Dermis blood vessel endothelial cell (primary cell): ENCODE results near the gene ZNF438. TPM values are rescaled to one million over a fixed set of nuclear protein-coding genes. Genes with fewer than 3 reads are reported as not detected.
"Not testable (repeated sequence)": the region's sequence is repeated elsewhere in the genome, so short reads cannot be mapped to it uniquely, and the experiment has no call there.

Experiments used
- DNase-seq: peaks from one replicate; pipeline ENCODE4 v3.0.0; 2010
- total RNA-seq: library from RNA; depleted of rRNA; stranded (reverse); fragments of >200 nt; gene quantifications from 2 replicates; pipeline ENCODE4 v1.2.3, GENCODE V29; 2014

Gene ZNF438
- total RNA-seq, 1 donor from 2014 or later, result 2.6 TPM

GRCh38 chr10:30931094-30931493, 100.6 kb downstream of the ZNF438 start:
- no peak for DNase-seq

- no peak for DNase-seq
Observed at GRCh38 chr10:30929901-30930520, 101.7 kb downstream of the ZNF438 start.

- DNase-seq, result not testable (repeated sequence)
Observed at GRCh38 chr10:30929311-30929729, 102.3 kb downstream of the ZNF438 start.

GRCh38 chr10:30928742-30929141, 102.9 kb downstream of the ZNF438 start:
- no peak for DNase-seq

- DNase-seq, result no peak
Observed at GRCh38 chr10:30918651-30919050, 113.0 kb downstream of the ZNF438 start.

GRCh38 chr10:30917789-30918188, 113.9 kb downstream of the ZNF438 start:
- DNase-seq, result no peak

- DNase-seq, result no peak
Observed at GRCh38 chr10:30917067-30917466, 114.6 kb downstream of the ZNF438 start.

- DNase-seq, result no peak
Observed at GRCh38 chr10:30915146-30915545, 116.5 kb downstream of the ZNF438 start.

- DNase-seq, result no peak
Observed at GRCh38 chr10:30911303-30911863, 120.3 kb downstream of the ZNF438 start.

- DNase-seq, result no peak
Observed at GRCh38 chr10:30903397-30904138, 128.1 kb downstream of the ZNF438 start.

GRCh38 chr10:30902621-30903396, 128.9 kb downstream of the ZNF438 start:
- DNase-seq, result no peak

GRCh38 chr10:30901487-30901886, 130.2 kb downstream of the ZNF438 start:
- DNase-seq, result not testable (repeated sequence)

GRCh38 chr10:30898964-30899363, 132.7 kb downstream of the ZNF438 start:
- no peak for DNase-seq

GRCh38 chr10:30897547-30897946, 134.1 kb downstream of the ZNF438 start:
- no peak for DNase-seq

- DNase-seq, result no peak
Observed at GRCh38 chr10:30897048-30897447, 134.6 kb downstream of the ZNF438 start.

- no peak for DNase-seq
Observed at GRCh38 chr10:30894221-30894620, 137.4 kb downstream of the ZNF438 start.

GRCh38 chr10:30893208-30893607, 138.5 kb downstream of the ZNF438 start:
- DNase-seq, result peak; percentile 58

GRCh38 chr10:30887839-30888238, 143.8 kb downstream of the ZNF438 start:
- DNase-seq, result no peak

GRCh38 chr10:30885423-30885822, 146.2 kb downstream of the ZNF438 start:
- DNase-seq, result no peak

- DNase-seq, result no peak
Observed at GRCh38 chr10:30883751-30884150, 147.9 kb downstream of the ZNF438 start.

GRCh38 chr10:30883116-30883515, 148.5 kb downstream of the ZNF438 start:
- DNase-seq, result peak; percentile 56

- peak; percentile 20 for DNase-seq
Observed at GRCh38 chr10:30882281-30882680, 149.4 kb downstream of the ZNF438 start.

GRCh38 chr10:30878920-30879319, 152.7 kb downstream of the ZNF438 start:
- DNase-seq, result no peak
